ENCODE measurements around the gene IL17REL. TPM values are rescaled to one million over a fixed set of nuclear protein-coding genes. Genes with fewer than 3 reads are reported as not detected.

The IL17REL gene
- total and polyA plus RNA-seq, 2 of the 13 experiments (the other 11 are each of a cell fraction or from before 2014, with no cell fraction given): not detected

DNA sequence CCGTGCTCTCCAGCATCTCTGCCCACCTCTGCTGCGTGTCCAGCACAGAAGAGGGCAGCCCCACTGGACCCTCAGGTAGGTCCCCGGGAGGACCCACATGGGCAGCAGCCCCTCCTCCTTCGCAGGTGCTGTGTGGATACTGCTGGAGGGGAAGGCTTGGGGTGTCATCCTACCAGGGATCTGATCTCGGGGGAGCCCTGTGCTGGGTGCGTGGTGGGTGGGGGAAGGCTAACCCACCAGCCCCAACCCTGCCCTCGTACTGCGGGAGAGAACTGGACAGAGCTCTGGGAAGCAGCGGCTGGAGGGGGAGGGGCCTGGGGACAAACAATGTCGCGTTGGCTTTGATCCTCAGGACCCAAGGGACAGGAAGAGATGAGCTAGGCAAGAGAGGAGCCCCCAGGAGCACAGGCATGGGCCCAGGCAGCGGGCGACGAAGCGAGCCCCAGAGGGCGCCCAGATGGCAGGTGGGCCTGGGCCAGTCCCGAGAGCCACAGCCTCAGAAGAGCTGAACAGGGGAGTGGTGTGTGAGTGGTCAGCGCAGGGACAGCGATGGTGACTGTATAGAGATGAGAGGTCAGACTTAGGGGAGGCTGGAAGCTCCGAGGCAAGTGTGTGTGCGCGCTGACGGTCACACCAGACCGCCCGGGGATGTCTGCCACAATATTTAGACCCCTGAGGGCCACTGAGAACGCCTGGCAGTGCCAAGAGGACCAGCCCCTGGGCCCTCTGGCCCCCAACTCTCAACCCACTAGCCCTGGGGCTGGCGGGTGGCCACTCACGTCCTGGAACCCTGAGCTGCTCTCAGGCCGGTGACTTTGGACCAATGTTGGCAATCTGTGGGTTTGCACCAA, 53.4 kb downstream of the IL17REL start (continued):
- TF ChIP-seq ZBTB2 (CRISPR knock-in tag; IDR thresholded peaks at IDR 0.05; ENCODE audit: low read depth) (0 out of 2 replicates have a peak, but pooled peaks have one; percentile 5), PHF21A (CRISPR knock-in tag; IDR thresholded peaks at IDR 0.05) (peak; percentile 84), ZNF44 (CRISPR knock-in tag; IDR thresholded peaks at IDR 0.05) (0 out of 2 replicates have a peak, but pooled peaks have one; percentile 35), PCBP1 (IDR thresholded peaks at IDR 0.05; ENCODE audit: borderline replicate concordance, low read depth, low read length) (0 out of 2 replicates have a peak, but pooled peaks have one; percentile 27), ZC3H13 (CRISPR knock-in tag; IDR thresholded peaks at IDR 0.05) (peak; percentile 70), STAG1 (CRISPR knock-in tag; IDR thresholded peaks at IDR 0.05) (0 out of 2 replicates have a peak, but pooled peaks have one; percentile 16), ARID3A (IDR thresholded peaks at IDR 0.05; ENCODE audit: low read depth, low read length) (no peak), TEAD3 (CRISPR knock-in tag; optimal IDR thresholded peaks at IDR 0.05; ENCODE audit: borderline replicate concordance) (peak; percentile 70), PAF1 (CRISPR knock-in tag; IDR thresholded peaks at IDR 0.05) (no peak), ZNF414 (CRISPR knock-in tag; IDR thresholded peaks at IDR 0.05) (0 out of 2 replicates have a peak, but pooled peaks have one; percentile 1), ZNF780A (CRISPR knock-in tag; IDR thresholded peaks at IDR 0.05) (no peak), ZNF619 (CRISPR knock-in tag; IDR thresholded peaks at IDR 0.05) (0 out of 2 replicates have a peak, but pooled peaks have one; percentile 31), KLF11 (CRISPR knock-in tag; IDR thresholded peaks at IDR 0.05) (0 out of 2 replicates have a peak, but pooled peaks have one; percentile 30), TAF15 (IDR thresholded peaks at IDR 0.05; ENCODE audit: low read depth, low read length, poor library complexity, severe bottlenecking) (peak; percentile 22), ZIK1 (CRISPR knock-in tag; IDR thresholded peaks at IDR 0.05; ENCODE audit: borderline replicate concordance, low read depth) (peak; percentile 50; the same call in 1 of the 2 replicates), CREM (IDR thresholded peaks at IDR 0.05) (peak; percentile 14; the same call in 1 of the 2 replicates), CREM (CRISPR knock-in tag; IDR thresholded peaks at IDR 0.05) (no peak), NCOA2 (CRISPR knock-in tag; IDR thresholded peaks at IDR 0.05) (0 out of 2 replicates have a peak, but pooled peaks have one; percentile 12)
- TF ChIP-seq, protein P1, sequence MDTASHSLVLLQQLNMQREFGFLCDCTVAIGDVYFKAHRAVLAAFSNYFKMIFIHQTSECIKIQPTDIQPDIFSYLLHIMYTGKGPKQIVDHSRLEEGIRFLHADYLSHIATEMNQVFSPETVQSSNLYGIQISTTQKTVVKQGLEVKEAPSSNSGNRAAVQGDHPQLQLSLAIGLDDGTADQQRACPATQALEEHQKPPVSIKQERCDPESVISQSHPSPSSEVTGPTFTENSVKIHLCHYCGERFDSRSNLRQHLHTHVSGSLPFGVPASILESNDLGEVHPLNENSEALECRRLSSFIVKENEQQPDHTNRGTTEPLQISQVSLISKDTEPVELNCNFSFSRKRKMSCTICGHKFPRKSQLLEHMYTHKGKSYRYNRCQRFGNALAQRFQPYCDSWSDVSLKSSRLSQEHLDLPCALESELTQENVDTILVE (CRISPR knock-in tag; IDR thresholded peaks at IDR 0.05): peak; percentile 66
- TF ChIP-seq, protein P2, sequence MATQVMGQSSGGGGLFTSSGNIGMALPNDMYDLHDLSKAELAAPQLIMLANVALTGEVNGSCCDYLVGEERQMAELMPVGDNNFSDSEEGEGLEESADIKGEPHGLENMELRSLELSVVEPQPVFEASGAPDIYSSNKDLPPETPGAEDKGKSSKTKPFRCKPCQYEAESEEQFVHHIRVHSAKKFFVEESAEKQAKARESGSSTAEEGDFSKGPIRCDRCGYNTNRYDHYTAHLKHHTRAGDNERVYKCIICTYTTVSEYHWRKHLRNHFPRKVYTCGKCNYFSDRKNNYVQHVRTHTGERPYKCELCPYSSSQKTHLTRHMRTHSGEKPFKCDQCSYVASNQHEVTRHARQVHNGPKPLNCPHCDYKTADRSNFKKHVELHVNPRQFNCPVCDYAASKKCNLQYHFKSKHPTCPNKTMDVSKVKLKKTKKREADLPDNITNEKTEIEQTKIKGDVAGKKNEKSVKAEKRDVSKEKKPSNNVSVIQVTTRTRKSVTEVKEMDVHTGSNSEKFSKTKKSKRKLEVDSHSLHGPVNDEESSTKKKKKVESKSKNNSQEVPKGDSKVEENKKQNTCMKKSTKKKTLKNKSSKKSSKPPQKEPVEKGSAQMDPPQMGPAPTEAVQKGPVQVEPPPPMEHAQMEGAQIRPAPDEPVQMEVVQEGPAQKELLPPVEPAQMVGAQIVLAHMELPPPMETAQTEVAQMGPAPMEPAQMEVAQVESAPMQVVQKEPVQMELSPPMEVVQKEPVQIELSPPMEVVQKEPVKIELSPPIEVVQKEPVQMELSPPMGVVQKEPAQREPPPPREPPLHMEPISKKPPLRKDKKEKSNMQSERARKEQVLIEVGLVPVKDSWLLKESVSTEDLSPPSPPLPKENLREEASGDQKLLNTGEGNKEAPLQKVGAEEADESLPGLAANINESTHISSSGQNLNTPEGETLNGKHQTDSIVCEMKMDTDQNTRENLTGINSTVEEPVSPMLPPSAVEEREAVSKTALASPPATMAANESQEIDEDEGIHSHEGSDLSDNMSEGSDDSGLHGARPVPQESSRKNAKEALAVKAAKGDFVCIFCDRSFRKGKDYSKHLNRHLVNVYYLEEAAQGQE (IDR thresholded peaks at IDR 0.05; ENCODE audit: borderline replicate concordance in 1 of 2, low read depth in 1 of 2, low read length in 2 of 2): peak in 1 of 2 experiments; percentile 46; a peak in 1 of 4 replicates

All from HepG2 (cell line).